GM18861 (cell line): ENCODE data around the gene TOP3B.
"Not testable (repeated sequence)": the region's sequence is repeated elsewhere in the genome, so short reads cannot be mapped to it uniquely, and the experiment has no call there.

Experiments used
- ATAC-seq: cut with Tn5 transposase; IDR thresholded peaks from one replicate; pipeline ENCODE4 v1.9.1; 2021; ENCODE audit not compliant: unreplicated experiment

TOP3B gene

GRCh38 chr22:21928048-21928447, 54.5 kb downstream of the TOP3B start:
- ATAC-seq = no peak

- ATAC-seq = no peak
Observed at GRCh38 chr22:21927174-21927823, 55.3 kb downstream of the TOP3B start.

- ATAC-seq = no peak
Observed at GRCh38 chr22:21926728-21927127, 55.9 kb downstream of the TOP3B start.

GRCh38 chr22:21923163-21923561, 59.4 kb downstream of the TOP3B start:
- ATAC-seq = no peak

- ATAC-seq = no peak
Observed at GRCh38 chr22:21922370-21923162, 60.0 kb downstream of the TOP3B start.

GRCh38 chr22:21921729-21922128, 60.9 kb downstream of the TOP3B start:
- no peak for ATAC-seq

- ATAC-seq = no peak
Observed at GRCh38 chr22:21921184-21921721, 61.3 kb downstream of the TOP3B start.

- ATAC-seq = no peak
Observed at GRCh38 chr22:21920341-21921183, 62.0 kb downstream of the TOP3B start.

- ATAC-seq = no peak
Observed at GRCh38 chr22:21919526-21920307, 62.9 kb downstream of the TOP3B start.

GRCh38 chr22:21918466-21919185, 64.0 kb downstream of the TOP3B start:
- ATAC-seq = no peak

- no peak for ATAC-seq
Observed at GRCh38 chr22:21917959-21918261, 64.7 kb downstream of the TOP3B start.

- no peak for ATAC-seq
Observed at GRCh38 chr22:21917181-21917958, 65.2 kb downstream of the TOP3B start.

- ATAC-seq = no peak
Observed at GRCh38 chr22:21916309-21916918, 66.2 kb downstream of the TOP3B start.

- no peak for ATAC-seq
Observed at GRCh38 chr22:21915624-21916308, 66.8 kb downstream of the TOP3B start.

GRCh38 chr22:21914033-21914642, 68.4 kb downstream of the TOP3B start:
- not testable (repeated sequence) for ATAC-seq

- not testable (repeated sequence) for ATAC-seq
Observed at GRCh38 chr22:21910367-21910766, 72.2 kb downstream of the TOP3B start.

- ATAC-seq = no peak
Observed at GRCh38 chr22:21909871-21910270, 72.7 kb downstream of the TOP3B start.
